HG03025 (cell line): Measurements from ENCODE around the gene SPIN4.
"Not testable (repeated sequence)": the region's sequence is repeated elsewhere in the genome, so short reads cannot be mapped to it uniquely, and the experiment has no call there.

Experiments used
- ATAC-seq: cut with Tn5 transposase; IDR thresholded peaks from one replicate; pipeline ENCODE4 v1.9.1; 2021; ENCODE audit warnings: mild to moderate bottlenecking, moderate library complexity; ENCODE audit not compliant: unreplicated experiment, low FRiP score

Gene SPIN4

DNA sequence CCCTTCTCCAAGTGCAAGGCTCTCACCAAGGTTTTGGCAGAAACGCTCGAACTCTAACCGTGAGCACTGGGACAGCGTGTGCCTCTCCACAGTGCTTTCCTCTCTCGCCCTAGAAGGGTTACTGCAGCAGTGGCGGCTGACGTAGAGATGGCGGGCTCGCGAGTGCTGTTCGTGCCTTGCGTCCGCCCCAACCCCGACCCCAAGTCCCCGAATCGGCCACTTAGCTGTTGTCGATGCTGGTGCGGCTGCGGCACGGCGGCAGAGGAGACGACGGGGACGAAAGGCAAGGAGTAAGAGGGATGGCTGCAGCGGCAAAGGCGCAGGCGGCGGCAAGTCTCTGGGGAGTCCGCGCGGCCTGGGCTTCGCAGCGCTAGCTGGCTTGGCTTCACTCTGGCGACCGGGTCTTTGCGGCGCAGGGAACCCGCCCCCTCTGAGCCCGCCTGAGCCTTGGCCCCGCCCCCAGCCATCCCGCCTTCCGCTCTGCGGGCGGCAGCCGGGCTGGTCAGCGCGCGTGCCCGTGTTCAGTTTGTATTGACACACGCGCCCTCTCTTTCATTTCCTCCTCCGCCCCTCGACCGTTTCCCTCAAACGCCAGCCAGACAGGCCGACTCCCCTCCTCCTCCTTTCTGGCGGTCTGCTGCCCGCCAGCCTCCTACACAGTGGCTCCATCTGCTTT lies at the start of gene SPIN4:
Gene SPIN4, minus strand, starts transcription at position 392 of the 676 bp plus-strand sequence. CDS start 513 bp downstream, outside the sequence.
- peak; percentile 92 for ATAC-seq

DNA sequence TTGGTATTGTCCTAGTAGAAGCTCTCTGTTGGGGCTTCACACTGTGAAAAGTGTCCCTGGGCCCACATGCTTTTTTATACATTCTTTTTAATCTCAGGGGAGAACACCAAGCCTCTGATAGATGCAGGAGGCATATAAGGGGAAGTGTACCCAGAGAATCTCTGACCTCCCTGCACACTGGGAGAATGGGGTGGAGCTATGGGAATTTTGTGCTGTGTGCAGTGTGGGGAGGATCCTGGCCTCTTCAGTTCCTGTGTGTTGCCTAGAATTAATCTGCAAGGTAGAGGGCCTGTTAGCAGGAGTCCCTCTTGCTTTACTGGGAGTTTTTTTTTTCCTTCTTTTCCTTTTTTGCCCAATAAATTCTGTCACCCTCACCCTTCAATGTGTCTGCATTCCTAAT lies 49.2 kb upstream of the SPIN4 start:
- ATAC-seq, result no peak

DNA sequence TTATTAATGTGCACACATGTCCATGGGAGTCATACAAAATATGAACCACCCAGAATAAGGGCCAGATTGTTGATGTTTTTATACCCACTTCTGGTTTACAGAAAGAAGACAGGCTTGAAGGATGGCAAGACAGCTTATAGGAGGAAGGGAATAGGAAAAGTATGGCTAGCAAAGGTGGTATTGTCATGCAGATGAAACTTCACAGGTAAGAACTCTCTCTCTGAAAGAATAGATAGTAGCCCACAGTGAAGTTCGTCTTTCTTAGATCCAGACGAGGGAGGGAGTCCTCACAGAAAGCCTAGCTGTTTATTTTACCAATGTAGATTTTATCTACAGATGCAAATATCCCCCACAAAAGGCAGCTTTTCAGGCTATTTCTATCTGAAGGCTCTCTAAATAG lies 43.7 kb upstream of the SPIN4 start:
- no peak for ATAC-seq

DNA sequence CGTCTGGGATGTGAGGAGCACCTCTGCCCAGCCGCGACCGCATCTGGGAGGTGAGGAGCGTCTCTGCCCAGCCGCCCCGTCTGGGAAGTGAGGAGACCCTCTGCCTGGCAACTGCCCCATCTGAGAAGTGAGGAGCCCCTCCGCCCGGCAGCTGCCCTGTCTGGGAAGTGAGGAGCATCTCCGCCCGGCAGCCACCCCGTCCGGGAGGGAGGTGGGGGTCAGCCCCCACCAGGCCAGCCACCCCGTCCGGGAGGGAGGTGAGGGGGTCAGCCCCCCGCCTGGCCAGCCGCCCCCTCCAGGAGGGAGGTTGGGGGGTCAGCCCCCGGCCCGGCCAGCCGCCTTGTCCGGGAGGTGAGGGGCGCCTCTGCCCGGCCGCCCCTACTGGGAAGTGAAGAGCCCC lies 42.0 kb upstream of the SPIN4 start:
- ATAC-seq, result not testable (repeated sequence)

DNA sequence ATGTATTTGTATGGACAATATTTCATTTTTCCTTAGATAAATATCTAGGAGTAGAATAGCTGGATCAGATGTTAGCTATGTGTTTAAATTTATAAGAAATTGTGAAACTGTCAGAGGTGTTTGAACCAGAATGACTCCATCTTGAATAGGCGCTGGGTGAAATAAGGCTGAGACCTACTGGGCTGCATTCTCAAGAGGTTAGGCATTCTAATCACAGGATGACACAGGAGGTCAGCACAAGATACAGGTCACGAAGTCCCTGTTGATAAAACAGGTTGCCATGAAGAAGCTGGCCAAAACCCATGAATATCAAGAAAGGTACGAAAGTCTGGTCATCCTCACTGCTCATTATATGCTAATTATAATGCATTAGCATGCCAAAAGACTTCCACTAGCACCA lies 36.3 kb upstream of the SPIN4 start:
- no peak for ATAC-seq

DNA sequence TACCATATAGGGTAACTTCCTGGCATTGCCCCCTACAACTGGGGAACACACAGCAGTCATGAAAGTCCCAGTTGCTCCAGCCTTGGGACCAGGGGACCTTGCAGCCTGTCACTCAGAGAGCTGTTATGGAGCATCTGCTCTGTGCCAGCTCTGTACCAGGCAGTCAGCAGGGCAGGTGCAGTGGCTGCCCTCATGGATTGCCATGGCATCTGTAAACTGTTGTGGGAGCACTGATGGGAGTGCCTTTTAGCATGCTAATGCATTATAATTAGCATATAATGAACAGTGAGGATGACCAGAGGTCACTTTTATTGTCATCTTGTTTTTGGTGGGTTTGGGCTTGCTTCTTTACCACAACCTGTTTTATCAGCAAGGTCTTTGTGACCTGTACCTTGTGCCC lies 33.1 kb upstream of the SPIN4 start:
- ATAC-seq, result not testable (repeated sequence)

DNA sequence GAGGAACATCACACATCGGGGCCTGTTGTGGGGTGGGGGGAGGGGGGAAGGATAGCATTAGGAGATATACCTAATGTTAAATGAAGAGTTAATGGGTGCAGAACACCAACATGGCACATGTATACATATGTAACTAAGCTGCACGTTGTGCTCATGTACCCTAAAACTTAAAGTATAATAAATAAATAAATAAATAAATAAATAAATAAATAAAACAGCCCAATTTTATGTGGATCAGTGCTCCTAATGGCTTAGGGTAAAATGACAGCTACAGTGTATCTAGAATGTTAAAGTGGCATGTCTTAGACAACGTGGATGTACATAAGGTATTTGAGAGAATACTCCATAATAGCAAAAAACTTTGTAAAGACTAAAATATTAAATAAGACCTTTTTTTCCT lies 21.9 kb upstream of the SPIN4 start:
- ATAC-seq, result not testable (repeated sequence)

DNA sequence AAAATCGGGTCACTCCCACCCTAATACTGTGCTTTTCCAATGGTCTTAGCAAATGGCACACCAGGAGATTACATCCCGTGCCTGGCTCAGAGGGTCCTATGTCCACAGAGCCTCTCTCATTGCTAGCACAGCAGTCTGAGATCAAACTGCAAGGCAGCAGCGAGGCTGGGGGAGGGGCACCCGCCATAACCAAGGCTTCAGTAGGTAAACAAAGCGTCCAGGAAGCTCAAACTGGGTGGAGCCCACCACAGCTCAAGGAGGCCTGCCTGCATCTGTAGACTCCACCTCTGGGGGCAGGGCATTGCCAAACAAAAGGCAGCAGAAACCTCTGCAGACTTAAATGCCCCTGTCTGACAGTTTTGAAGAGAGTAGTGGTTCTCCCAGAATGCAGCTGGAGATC lies 16.6 kb upstream of the SPIN4 start:
- not testable (repeated sequence) for ATAC-seq

DNA sequence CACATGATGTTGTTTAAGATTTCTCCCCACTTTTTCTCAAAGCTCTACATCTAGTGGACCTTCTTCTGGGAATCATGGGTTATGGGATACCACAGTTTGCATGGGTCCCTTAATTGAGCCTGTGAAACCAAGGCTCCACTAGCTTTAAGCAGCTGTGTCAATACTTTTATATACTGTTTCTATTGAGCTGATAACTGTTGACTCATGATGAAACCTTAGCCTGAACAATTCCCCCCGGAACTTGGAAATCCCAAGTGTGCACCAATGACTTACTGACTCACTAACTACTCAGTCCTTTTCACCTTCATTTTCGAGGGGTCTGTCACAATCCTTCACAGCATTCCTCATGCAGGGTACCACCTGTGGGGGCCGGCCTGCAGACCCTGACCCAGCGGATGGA lies 12.7 kb upstream of the SPIN4 start:
- ATAC-seq, result no peak

DNA sequence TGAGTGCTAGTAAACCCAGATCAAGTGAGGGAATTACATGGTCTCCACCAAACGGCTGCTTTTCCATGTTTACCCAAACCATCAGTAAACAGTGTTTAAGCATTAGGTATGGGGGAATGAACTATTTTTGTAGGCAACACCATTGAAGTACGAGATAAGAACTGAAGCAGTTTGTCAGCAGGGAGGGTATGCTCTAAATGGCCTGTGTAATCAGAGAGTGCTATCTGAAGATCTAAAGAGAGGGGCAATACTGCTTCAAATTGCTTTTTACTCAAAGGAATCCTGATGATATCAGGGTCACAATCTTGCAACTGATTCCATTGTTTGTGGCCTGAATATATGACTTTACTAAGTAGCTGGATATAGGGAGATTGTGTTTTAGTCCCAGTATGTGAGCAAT lies 10.4 kb upstream of the SPIN4 start:
- ATAC-seq, result no peak

DNA sequence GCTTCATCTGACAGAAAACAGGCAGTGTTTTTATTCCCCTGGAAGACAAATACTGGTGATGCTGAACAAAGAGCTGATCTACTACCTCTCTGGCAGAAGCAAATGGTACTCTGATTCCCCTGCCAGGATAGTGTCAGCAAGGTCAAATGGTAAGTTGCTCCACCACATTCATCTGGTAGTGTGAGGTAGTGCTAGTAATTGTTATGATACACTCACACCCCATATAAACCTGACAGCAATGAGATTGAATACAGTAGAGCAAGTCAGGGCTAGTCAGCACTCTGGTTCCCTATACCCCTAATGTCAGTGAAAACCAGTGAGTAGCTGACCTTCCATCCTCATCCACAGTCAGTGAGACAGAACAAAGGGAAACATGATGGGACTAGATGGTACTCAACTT lies 3.4 kb upstream of the SPIN4 start:
- no peak for ATAC-seq

DNA sequence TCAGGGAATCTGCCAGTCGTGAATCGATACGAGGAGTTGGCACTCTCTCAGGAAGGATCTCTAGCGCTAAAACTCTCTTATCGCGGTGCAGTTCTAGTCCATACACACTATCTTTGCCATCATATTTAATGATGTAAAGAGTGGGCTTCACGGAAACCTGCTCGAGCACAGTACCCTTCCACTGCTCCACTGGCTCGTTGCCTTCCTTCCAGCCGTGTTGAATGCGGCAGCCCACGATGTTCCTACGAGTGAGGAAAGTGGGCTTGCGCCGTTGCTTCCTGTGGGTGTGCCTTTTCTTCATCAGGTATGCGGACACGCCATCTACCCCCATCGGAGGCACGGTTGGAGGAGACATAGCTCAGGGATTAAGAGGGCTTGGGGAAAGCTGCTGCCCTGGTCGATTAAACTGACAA lies 661 bp downstream of the SPIN4 start:
- peak; percentile 44 for ATAC-seq

DNA sequence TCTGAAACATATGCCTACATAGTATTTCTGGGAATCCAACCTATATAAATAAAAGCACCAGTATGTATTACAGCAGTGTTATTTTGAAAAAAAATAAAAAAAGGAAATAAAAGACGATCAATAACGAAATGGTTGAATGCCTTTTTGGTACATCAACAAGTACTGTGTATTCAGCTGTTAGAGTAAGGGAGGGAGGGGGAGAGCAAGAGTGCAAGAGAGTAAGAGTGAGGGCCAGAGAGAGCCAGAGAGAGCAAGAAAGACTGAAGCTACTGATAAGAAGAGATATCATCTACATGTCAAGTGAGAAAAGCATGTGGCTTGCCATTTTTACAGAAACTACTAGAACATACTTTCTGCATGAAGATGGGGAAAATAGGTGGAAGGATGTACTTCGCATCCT lies 1.8 kb downstream of the SPIN4 start:
- no peak for ATAC-seq

DNA sequence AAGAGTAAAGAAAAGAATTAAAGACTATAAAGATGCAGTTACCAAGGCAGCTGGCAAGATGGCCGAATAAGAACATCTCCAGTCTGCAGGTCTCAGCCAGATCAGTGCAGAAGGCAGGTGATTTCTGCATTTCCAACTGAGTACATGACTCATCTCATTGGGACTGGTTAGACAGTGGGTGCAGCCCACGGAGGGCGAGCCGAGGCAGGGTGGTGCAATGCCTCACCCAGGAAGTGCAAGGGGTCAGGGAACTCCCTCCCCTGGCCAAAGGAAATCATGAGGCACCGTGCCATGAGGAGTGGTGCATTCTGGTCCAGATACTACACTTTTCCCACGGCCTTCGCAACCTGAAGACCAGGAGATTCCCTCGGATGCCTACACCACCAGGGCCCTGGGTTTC lies 20.5 kb downstream of the SPIN4 start:
- ATAC-seq, result no peak

DNA sequence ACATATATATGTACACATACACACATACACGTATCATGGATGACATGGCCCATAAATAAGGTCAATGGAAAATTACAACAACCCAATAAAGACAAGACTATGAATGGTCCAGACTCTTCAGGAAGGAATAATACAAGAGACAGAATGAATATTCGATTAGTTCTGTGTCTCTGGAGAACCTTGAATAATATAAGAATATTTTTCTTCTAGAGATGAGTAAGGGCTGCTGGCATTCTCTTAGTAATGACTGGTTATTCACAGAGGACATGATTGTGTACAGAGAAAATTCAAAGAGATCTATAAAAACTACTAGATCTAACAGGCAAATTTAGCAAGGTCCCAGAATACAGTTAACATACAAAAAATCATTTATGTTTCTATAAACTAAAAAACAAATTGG lies 23.3 kb downstream of the SPIN4 start:
- no peak for ATAC-seq

DNA sequence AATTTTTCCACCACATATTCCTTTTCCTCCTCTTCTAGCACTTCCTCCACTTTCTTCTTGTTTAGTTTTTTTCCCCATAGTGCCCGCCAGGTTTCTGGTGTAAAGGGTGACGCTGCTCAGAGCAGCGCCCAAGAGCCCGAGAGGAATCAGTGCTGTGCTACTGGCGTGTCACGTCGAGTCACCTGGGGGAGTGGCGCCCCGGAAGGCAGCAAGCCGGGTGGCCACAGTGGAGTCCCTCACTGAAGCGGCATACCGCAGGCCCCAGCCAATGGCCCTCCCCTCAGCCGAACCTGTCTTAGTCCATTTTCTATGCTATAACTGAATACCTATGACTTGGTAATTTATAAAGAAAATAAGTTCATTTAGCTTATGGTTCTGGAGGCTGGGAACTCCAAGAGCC lies 51.5 kb downstream of the SPIN4 start:
- ATAC-seq, result no peak
